ENCODE data around the gene IQSEC1. TPM values are rescaled to one million over a fixed set of nuclear protein-coding genes. Genes with fewer than 3 reads are reported as not detected.

The IQSEC1 gene
- polyA plus RNA-seq, 2 of the 4 experiments (the other 2 are of a cell fraction), result 3.7 to 10.7 TPM

DNA sequence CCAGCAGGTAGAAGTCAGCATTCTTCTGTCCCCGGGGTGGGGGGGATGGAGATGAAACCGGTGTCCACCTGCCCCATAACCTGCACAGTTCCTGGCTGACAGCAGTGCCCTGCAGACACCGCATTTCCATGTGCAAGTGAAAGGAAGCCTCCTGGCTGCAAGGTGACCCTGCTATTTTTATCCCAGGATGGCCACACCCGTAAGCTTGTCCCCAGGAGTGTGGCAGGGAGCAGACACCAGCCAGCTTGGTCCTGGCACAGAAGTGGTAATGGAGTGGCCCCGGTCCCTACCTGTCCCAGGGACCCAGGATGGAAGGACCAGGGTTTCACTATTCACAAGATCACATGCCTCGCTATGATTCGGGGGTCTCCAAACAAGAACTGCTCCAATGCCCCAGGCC lies 146.6 kb downstream of the IQSEC1 start:
- DNase-seq (ENCODE audit: low read depth in 1 of 2, low spot score in 1 of 2) (no peak), ATAC-seq (no peak), FAIRE-seq (no peak)
- no peak for TF ChIP-seq HDAC2 (IDR thresholded peaks at IDR 0.05)
- no peak for TF ChIP-seq HOXB5 (CRISPR knock-in tag; IDR thresholded peaks at IDR 0.05)
- no peak for TF ChIP-seq POLR2A (IDR thresholded peaks at IDR 0.05; ENCODE audit: low read length)
- TF ChIP-seq, protein P1, sequence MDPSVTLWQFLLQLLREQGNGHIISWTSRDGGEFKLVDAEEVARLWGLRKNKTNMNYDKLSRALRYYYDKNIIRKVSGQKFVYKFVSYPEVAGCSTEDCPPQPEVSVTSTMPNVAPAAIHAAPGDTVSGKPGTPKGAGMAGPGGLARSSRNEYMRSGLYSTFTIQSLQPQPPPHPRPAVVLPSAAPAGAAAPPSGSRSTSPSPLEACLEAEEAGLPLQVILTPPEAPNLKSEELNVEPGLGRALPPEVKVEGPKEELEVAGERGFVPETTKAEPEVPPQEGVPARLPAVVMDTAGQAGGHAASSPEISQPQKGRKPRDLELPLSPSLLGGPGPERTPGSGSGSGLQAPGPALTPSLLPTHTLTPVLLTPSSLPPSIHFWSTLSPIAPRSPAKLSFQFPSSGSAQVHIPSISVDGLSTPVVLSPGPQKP (IDR thresholded peaks at IDR 0.05; ENCODE audit: low read depth, low read length), result no peak
- no peak overlapping the region for H3K27ac ChIP-seq
- no peak overlapping the region for H3K4me2 ChIP-seq
- H3K9me3 ChIP-seq, result no peaks in the 10 kb centered on the region
- H3K4me1 ChIP-seq, result no peaks in the 10 kb centered on the region
- no peak overlapping the region for H3K4me3 ChIP-seq
- WGBS (ENCODE audit: missing lambda C conversion rate), result 89% methylated on average over 6 of the region's 7 CpGs
- ChIA-PET CTCF (interaction anchor here (1.9 kb wide), 1 partner anchor 68 kb away, joined by 10 read pairs; no protein-coding TSS in a partner anchor), POLR2A (no interaction called here)

DNA sequence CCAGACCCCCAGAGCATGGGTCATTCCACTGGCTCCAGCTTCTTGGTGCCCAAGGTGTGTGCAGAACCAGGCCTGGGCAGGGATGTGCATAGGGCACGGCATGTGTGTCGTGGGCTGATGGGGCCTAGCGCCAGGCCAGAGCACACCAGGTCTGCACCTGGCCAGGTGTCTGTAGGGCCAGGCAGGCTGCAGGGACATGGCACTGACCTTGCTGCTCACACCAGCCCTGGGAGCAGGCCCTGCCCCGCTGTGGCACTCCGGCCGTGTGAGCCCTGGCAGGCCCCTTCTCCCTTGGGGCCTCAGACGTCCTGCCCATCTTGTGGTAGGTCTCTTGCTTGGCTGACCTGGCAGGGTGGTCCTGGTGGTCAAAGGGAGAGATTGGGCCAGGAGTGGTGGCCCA lies 147.6 kb downstream of the IQSEC1 start:
- ChIA-PET CTCF (no interaction called here), POLR2A (no interaction called here)
- Histone ChIP-seq H3K27ac (no peak overlapping the region), H3K4me1 (no peaks in the 10 kb centered on the region), H3K4me2 (no peak overlapping the region), H3K4me3 (no peak overlapping the region), H3K9me3 (no peaks in the 10 kb centered on the region)
- TF ChIP-seq NR3C1 (IDR thresholded peaks at IDR 0.05) (no peak), EP300 (IDR thresholded peaks at IDR 0.05) (no peak), BHLHE40 (IDR thresholded peaks at IDR 0.05; ENCODE audit: low read depth, low read length) (no peak), CEBPB (IDR thresholded peaks at IDR 0.05) (no peak), MYC (IDR thresholded peaks at IDR 0.05; ENCODE audit: borderline replicate concordance, low read length) (no peak)
- DNase-seq (ENCODE audit: low read depth in 1 of 2, low spot score in 1 of 2) (no peak), FAIRE-seq (no peak), ATAC-seq (no peak)
- WGBS (ENCODE audit: missing lambda C conversion rate), result 86% methylated on average over 5 of the region's 7 CpGs

DNA sequence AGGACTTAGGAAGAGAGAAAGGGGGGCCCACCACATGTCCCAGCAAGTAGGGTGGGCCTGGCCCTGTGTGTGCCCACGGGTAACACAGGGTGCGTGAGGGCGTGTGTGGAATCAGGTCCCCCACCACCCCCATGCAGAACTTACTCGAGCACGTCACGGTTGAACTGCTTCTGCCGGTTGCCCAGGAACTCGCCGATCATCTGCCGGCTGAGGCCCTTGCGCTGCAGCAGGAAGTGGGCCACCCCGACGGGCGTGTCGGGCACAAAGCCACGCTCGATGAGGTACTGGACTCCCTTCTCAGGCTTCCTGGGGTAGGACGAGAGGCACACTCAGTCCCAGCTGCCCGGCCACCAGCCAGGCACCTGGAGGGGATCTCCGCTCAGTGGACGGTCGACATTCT lies 148.8 kb downstream of the IQSEC1 start:
- POLR2A ChIA-PET, result no interaction called here
- ATAC-seq (no peak), DNase-seq (ENCODE audit: low read depth in 1 of 2, low spot score in 1 of 2) (no peak), FAIRE-seq (no peak)
- Histone ChIP-seq H3K4me2 (no peak overlapping the region), H3K4me3 (no peak overlapping the region), H3K4me1 (no peaks in the 10 kb centered on the region), H3K9me3 (no peaks in the 10 kb centered on the region), H3K27ac (no peak overlapping the region)
- CTCF ChIA-PET, result interaction anchor here (1.0 kb wide), 1 partner anchor 9 kb away, joined by 3 read pairs; no protein-coding TSS in a partner anchor
- WGBS (ENCODE audit: missing lambda C conversion rate), result 94% methylated on average over 19 of the region's 22 CpGs
- TF ChIP-seq EHMT2 (IDR thresholded peaks at IDR 0.05; ENCODE audit: low read depth) (no peak), ZNF302 (CRISPR knock-in tag; IDR thresholded peaks at IDR 0.05) (no peak), NPAS2 (CRISPR knock-in tag; IDR thresholded peaks at IDR 0.05; ENCODE audit: borderline replicate concordance) (no peak), CHD4 (IDR thresholded peaks at IDR 0.05; ENCODE audit: borderline replicate concordance) (no peak), ZFP36 (IDR thresholded peaks at IDR 0.05; ENCODE audit: borderline replicate concordance, partially characterized antibody) (no peak), EHF (CRISPR knock-in tag; IDR thresholded peaks at IDR 0.05) (no peak), PHF8 (IDR thresholded peaks at IDR 0.05; ENCODE audit: borderline replicate concordance, low read depth) (no peak), RAD21 (conservative IDR thresholded peaks at IDR 0.05 in 1 of 2, IDR thresholded peaks at IDR 0.05 in 1 of 2) (no peak), HOXB13 (CRISPR knock-in tag; IDR thresholded peaks at IDR 0.05; ENCODE audit: low read depth) (no peak), GATA3 (IDR thresholded peaks at IDR 0.05; ENCODE audit: borderline replicate concordance) (no peak)
- TF ChIP-seq, protein P2, sequence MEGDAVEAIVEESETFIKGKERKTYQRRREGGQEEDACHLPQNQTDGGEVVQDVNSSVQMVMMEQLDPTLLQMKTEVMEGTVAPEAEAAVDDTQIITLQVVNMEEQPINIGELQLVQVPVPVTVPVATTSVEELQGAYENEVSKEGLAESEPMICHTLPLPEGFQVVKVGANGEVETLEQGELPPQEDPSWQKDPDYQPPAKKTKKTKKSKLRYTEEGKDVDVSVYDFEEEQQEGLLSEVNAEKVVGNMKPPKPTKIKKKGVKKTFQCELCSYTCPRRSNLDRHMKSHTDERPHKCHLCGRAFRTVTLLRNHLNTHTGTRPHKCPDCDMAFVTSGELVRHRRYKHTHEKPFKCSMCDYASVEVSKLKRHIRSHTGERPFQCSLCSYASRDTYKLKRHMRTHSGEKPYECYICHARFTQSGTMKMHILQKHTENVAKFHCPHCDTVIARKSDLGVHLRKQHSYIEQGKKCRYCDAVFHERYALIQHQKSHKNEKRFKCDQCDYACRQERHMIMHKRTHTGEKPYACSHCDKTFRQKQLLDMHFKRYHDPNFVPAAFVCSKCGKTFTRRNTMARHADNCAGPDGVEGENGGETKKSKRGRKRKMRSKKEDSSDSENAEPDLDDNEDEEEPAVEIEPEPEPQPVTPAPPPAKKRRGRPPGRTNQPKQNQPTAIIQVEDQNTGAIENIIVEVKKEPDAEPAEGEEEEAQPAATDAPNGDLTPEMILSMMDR (IDR thresholded peaks at IDR 0.05), result no peak
- TF ChIP-seq, protein P3, sequence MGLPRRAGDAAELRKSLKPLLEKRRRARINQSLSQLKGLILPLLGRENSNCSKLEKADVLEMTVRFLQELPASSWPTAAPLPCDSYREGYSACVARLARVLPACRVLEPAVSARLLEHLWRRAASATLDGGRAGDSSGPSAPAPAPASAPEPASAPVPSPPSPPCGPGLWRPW (IDR thresholded peaks at IDR 0.05), result no peak
- TF ChIP-seq, protein P4, sequence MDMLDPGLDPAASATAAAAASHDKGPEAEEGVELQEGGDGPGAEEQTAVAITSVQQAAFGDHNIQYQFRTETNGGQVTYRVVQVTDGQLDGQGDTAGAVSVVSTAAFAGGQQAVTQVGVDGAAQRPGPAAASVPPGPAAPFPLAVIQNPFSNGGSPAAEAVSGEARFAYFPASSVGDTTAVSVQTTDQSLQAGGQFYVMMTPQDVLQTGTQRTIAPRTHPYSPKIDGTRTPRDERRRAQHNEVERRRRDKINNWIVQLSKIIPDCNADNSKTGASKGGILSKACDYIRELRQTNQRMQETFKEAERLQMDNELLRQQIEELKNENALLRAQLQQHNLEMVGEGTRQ (IDR thresholded peaks at IDR 0.05), result no peak
- TF ChIP-seq, protein P5, sequence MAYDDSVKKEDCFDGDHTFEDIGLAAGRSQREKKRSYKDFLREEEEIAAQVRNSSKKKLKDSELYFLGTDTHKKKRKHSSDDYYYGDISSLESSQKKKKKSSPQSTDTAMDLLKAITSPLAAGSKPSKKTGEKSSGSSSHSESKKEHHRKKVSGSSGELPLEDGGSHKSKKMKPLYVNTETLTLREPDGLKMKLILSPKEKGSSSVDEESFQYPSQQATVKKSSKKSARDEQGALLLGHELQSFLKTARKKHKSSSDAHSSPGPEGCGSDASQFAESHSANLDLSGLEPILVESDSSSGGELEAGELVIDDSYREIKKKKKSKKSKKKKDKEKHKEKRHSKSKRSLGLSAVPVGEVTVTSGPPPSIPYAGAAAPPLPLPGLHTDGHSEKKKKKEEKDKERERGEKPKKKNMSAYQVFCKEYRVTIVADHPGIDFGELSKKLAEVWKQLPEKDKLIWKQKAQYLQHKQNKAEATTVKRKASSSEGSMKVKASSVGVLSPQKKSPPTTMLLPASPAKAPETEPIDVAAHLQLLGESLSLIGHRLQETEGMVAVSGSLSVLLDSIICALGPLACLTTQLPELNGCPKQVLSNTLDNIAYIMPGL (CRISPR knock-in tag; IDR thresholded peaks at IDR 0.05; ENCODE audit: borderline replicate concordance), result no peak

All from A549 (cell line).